ENCODE data around the gene CDC45.

Gene CDC45

GRCh38 chr22:19455585-19456370 is 23.9 kb upstream of the CDC45 start:
- FAIRE-seq (no peak), DNase-seq (ENCODE audit: insufficient read length, low spot score) (no peak)
- no peak for TF ChIP-seq POLR2A (IDR thresholded peaks at IDR 0.05; ENCODE audit: low read depth, low read length)

- DNase-seq (ENCODE audit: insufficient read length, low spot score) = no peak
- no peak for FAIRE-seq
- no peak for TF ChIP-seq POLR2A (IDR thresholded peaks at IDR 0.05; ENCODE audit: low read depth, low read length)
Measured at GRCh38 chr22:19456541-19456940, 23.2 kb upstream of the CDC45 start.

GRCh38 chr22:19457828-19458428 is 21.8 kb upstream of the CDC45 start:
- no peak for FAIRE-seq

GRCh38 chr22:19460036-19460435 is 19.7 kb upstream of the CDC45 start:
- FAIRE-seq = no peak
- DNase-seq (ENCODE audit: insufficient read length, low spot score) = no peak
- no peak for TF ChIP-seq POLR2A (IDR thresholded peaks at IDR 0.05; ENCODE audit: low read depth, low read length)

More at GRCh38 chr22:19457828-19458428, 21.8 kb upstream of the CDC45 start:
- no peak for TF ChIP-seq POLR2A (IDR thresholded peaks at IDR 0.05; ENCODE audit: low read depth, low read length)
- no peak for DNase-seq (ENCODE audit: insufficient read length, low spot score)

GRCh38 chr22:19461506-19461905 is 18.2 kb upstream of the CDC45 start:
- no peak for DNase-seq (ENCODE audit: insufficient read length, low spot score)
- no peak for FAIRE-seq
- no peak for TF ChIP-seq POLR2A (IDR thresholded peaks at IDR 0.05; ENCODE audit: low read depth, low read length)

- FAIRE-seq = no peak
- no peak for TF ChIP-seq POLR2A (IDR thresholded peaks at IDR 0.05; ENCODE audit: low read depth, low read length)
- no peak for DNase-seq (ENCODE audit: insufficient read length, low spot score)
Measured at GRCh38 chr22:19463008-19463407, 16.7 kb upstream of the CDC45 start.

- no peak for TF ChIP-seq POLR2A (IDR thresholded peaks at IDR 0.05; ENCODE audit: low read depth, low read length)
- DNase-seq (ENCODE audit: insufficient read length, low spot score) (no peak), FAIRE-seq (no peak)
Measured at GRCh38 chr22:19463491-19464469, 15.9 kb upstream of the CDC45 start.

GRCh38 chr22:19464546-19464945 is 15.2 kb upstream of the CDC45 start:
- TF ChIP-seq POLR2A (IDR thresholded peaks at IDR 0.05; ENCODE audit: low read depth, low read length) = no peak
- DNase-seq (ENCODE audit: insufficient read length, low spot score) (no peak), FAIRE-seq (no peak)

- FAIRE-seq (no peak), DNase-seq (ENCODE audit: insufficient read length, low spot score) (no peak)
- TF ChIP-seq POLR2A (IDR thresholded peaks at IDR 0.05; ENCODE audit: low read depth, low read length) = no peak
Measured at GRCh38 chr22:19464975-19465374, 14.7 kb upstream of the CDC45 start.

- DNase-seq (ENCODE audit: insufficient read length, low spot score) = no peak
- no peak for TF ChIP-seq POLR2A (IDR thresholded peaks at IDR 0.05; ENCODE audit: low read depth, low read length)
- no peak for FAIRE-seq
Measured at GRCh38 chr22:19466126-19466716, 13.5 kb upstream of the CDC45 start.

GRCh38 chr22:19466848-19467752 is 12.6 kb upstream of the CDC45 start:
- TF ChIP-seq POLR2A (IDR thresholded peaks at IDR 0.05; ENCODE audit: low read depth, low read length) = no peak
- DNase-seq (ENCODE audit: insufficient read length, low spot score) (no peak), FAIRE-seq (no peak)

- no peak for TF ChIP-seq POLR2A (IDR thresholded peaks at IDR 0.05; ENCODE audit: low read depth, low read length)
- FAIRE-seq = no peak
- no peak for DNase-seq (ENCODE audit: insufficient read length, low spot score)
Measured at GRCh38 chr22:19467912-19468311, 11.8 kb upstream of the CDC45 start.

- no peak for FAIRE-seq
- TF ChIP-seq POLR2A (IDR thresholded peaks at IDR 0.05; ENCODE audit: low read depth, low read length) = no peak
- DNase-seq (ENCODE audit: insufficient read length, low spot score) = no peak
Measured at GRCh38 chr22:19469421-19469820, 10.3 kb upstream of the CDC45 start.

Data from H54 (cell line).